ENCODE data around the gene PSMD2.

GRCh38 chr3:184282941-184283340, 16.1 kb upstream of the PSMD2 start:
- TF ChIP-seq CTCF (IDR thresholded peaks at IDR 0.05; ENCODE audit: extremely low read depth in 1 of 2, insufficient read depth in 1 of 2, low read depth in 1 of 2, low read length in 2 of 2) (no peak), POLR2AphosphoS5 (IDR thresholded peaks at IDR 0.05; ENCODE audit: insufficient read depth, low read depth, low read length) (no peak), POLR2A (IDR thresholded peaks at IDR 0.05; ENCODE audit: low read depth, low read length) (no peak), EZH2 (IDR thresholded peaks at IDR 0.05; ENCODE audit: borderline replicate concordance, low read depth, low read length, severe bottlenecking) (no peak), JUN (IDR thresholded peaks at IDR 0.05; ENCODE audit: borderline replicate concordance, insufficient read depth, insufficient read length, low read depth) (no peak), FOS (IDR thresholded peaks at IDR 0.05; ENCODE audit: borderline replicate concordance, insufficient read depth, low read length) (no peak)
- TF ChIP-seq, protein P1, sequence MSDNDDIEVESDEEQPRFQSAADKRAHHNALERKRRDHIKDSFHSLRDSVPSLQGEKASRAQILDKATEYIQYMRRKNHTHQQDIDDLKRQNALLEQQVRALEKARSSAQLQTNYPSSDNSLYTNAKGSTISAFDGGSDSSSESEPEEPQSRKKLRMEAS (IDR thresholded peaks at IDR 0.05; ENCODE audit: insufficient read depth, insufficient read length), result no peak

Data from endothelial cell of umbilical vein (primary cell).